NB4 (cell line): ENCODE results near the gene PATE2.

Experiments
- POLR2A ChIP-seq: IDR thresholded peaks from 2 replicates; pipeline ENCODE4 v1.6.1; 2011; ENCODE audit warnings: mild to moderate bottlenecking; ENCODE audit not compliant: insufficient read length; ENCODE audit errors: extremely low read depth
- TF ChIP-seq, protein P1 (sequence below): IDR thresholded peaks from one replicate; pipeline ENCODE4 v1.5.1; 2012; ENCODE audit warnings: low read depth, low read length

DNA sequence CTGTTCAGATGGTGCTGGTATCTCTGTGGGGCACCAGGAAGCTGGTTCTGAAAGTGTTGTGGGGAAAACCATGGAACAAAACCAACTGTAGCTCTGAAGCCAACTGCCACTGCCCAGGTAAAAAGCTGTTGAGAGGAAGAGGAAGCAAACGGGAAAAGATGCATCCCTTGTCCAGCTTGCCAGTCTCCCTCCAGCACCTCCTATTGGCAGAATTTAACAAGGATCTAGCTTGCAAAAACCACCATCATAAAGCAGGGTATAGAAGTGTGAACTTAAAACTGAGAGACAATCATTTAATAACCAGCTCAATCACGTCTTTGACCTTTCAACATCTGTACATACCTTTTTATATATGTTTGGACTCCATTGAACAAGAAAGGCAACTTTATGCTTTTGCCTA is 28.0 kb downstream of the PATE2 start:
- TF ChIP-seq POLR2A: no peak
- TF ChIP-seq, protein P1, sequence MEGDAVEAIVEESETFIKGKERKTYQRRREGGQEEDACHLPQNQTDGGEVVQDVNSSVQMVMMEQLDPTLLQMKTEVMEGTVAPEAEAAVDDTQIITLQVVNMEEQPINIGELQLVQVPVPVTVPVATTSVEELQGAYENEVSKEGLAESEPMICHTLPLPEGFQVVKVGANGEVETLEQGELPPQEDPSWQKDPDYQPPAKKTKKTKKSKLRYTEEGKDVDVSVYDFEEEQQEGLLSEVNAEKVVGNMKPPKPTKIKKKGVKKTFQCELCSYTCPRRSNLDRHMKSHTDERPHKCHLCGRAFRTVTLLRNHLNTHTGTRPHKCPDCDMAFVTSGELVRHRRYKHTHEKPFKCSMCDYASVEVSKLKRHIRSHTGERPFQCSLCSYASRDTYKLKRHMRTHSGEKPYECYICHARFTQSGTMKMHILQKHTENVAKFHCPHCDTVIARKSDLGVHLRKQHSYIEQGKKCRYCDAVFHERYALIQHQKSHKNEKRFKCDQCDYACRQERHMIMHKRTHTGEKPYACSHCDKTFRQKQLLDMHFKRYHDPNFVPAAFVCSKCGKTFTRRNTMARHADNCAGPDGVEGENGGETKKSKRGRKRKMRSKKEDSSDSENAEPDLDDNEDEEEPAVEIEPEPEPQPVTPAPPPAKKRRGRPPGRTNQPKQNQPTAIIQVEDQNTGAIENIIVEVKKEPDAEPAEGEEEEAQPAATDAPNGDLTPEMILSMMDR: no peak
